ENCODE data around the gene CCDC127.
"Not testable (repeated sequence)": the region's sequence is repeated elsewhere in the genome, so short reads cannot be mapped to it uniquely, and the experiment has no call there.

The CCDC127 gene

GRCh38 chr5:233426-233825 lies 15.5 kb upstream of the CCDC127 start:
- DNase-seq = not testable (repeated sequence)

- DNase-seq = no peak
Measured at GRCh38 chr5:231661-232060, 13.7 kb upstream of the CCDC127 start.

- DNase-seq = no peak
Measured at GRCh38 chr5:230711-231110, 12.8 kb upstream of the CCDC127 start.

- DNase-seq = no peak
Measured at GRCh38 chr5:228886-229285, 10.9 kb upstream of the CCDC127 start.

GRCh38 chr5:227375-227774 lies 9.4 kb upstream of the CCDC127 start:
- not testable (repeated sequence) for DNase-seq

- no peak for DNase-seq
Measured at GRCh38 chr5:225334-225733, 7.4 kb upstream of the CCDC127 start.

- DNase-seq = no peak
Measured at GRCh38 chr5:223791-224190, 5.8 kb upstream of the CCDC127 start.

GRCh38 chr5:222951-223715 lies 5.2 kb upstream of the CCDC127 start:
- not testable (repeated sequence) for DNase-seq

- no peak for DNase-seq
Measured at GRCh38 chr5:219991-220390, 2.0 kb upstream of the CCDC127 start.

GRCh38 chr5:219460-219863 lies 1.5 kb upstream of the CCDC127 start:
- DNase-seq = no peak

GRCh38 chr5:218457-219291 lies 721 bp upstream of the CCDC127 start:
- peak; percentile 15 for DNase-seq

GRCh38 chr5:216076-216475 lies 1.9 kb downstream of the CCDC127 start:
- DNase-seq = not testable (repeated sequence)

- DNase-seq = not testable (repeated sequence)
Measured at GRCh38 chr5:215256-215655, 2.7 kb downstream of the CCDC127 start.

GRCh38 chr5:213803-214395 lies 4.1 kb downstream of the CCDC127 start:
- DNase-seq = no peak

- DNase-seq = no peak
Measured at GRCh38 chr5:208449-209114, 9.4 kb downstream of the CCDC127 start.

GRCh38 chr5:207599-207998 lies 10.4 kb downstream of the CCDC127 start:
- DNase-seq = no peak

GRCh38 chr5:206927-207536 lies 10.9 kb downstream of the CCDC127 start:
- no peak for DNase-seq

- no peak for DNase-seq
Measured at GRCh38 chr5:206406-206805, 11.5 kb downstream of the CCDC127 start.

- no peak for DNase-seq
Measured at GRCh38 chr5:204966-205670, 12.8 kb downstream of the CCDC127 start.

- no peak for DNase-seq
Measured at GRCh38 chr5:204462-204861, 13.5 kb downstream of the CCDC127 start.

- no peak for DNase-seq
Measured at GRCh38 chr5:204001-204400, 14.0 kb downstream of the CCDC127 start.
